HG03280 (cell line): ENCODE data around the gene ZNF236.
"Not testable (repeated sequence)": the region's sequence is repeated elsewhere in the genome, so short reads cannot be mapped to it uniquely, and the experiment has no call there.

Experiments
- ATAC-seq: cut with Tn5 transposase; IDR thresholded peaks from one replicate; pipeline ENCODE4 v1.9.1; 2021; ENCODE audit warnings: mild to moderate bottlenecking, moderate library complexity; ENCODE audit not compliant: unreplicated experiment

ZNF236 gene

GRCh38 chr18:77016936-77017335 lies 194.6 kb downstream of the ZNF236 start:
- no peak for ATAC-seq

- no peak for ATAC-seq
Observed at GRCh38 chr18:77017355-77017754, 195.0 kb downstream of the ZNF236 start.

GRCh38 chr18:77018650-77019049 lies 196.3 kb downstream of the ZNF236 start:
- not testable (repeated sequence) for ATAC-seq

GRCh38 chr18:77019641-77020040 lies 197.3 kb downstream of the ZNF236 start:
- ATAC-seq = no peak
